Measurements from ENCODE around the gene VWA1.
"Not testable (repeated sequence)": the region's sequence is repeated elsewhere in the genome, so short reads cannot be mapped to it uniquely, and the experiment has no call there.

VWA1 gene

DNA sequence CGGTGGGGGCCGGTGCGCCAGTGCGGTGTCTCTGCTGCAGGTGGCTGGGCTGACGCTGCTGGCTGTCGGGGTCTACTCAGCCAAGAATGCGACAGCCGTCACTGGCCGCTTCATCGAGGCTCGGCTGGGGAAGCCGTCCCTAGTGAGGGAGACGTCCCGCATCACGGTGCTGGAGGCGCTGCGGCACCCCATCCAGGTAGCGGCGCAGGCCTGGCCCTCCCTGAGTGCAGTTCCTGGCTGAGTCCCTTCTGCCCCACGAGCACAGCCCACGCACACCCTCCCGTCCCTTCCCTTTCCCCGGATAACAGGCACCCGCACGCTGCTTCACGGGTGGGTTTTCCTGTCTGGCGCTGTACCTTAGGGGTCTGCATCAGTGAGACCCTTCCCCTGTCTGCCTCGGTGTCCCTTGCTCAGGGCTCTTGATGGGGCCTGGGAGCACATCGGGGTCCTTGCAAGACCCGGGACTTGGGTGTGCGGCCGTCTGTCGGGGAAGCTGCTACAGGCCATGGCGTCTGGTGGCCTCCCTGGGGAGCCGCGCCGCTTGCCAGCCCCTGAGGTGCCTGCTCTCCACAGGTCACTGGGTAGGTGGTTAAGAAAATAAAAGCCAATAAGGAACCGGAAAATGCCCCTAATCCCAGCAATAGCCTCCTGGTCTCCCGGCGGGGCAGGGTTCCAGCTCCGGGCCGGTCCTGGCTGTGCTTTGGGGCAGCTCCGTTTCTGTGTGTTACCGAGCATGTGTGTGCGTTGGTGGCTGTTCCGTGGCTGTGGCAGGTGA lies 49.7 kb downstream of the VWA1 start:
- not testable (repeated sequence) for DNase-seq (ENCODE audit: low read depth in 2 of 2)

- not testable (repeated sequence) for DNase-seq (ENCODE audit: low read depth in 2 of 2)
Measured at GRCh38 chr1:1485755-1486317, 50.3 kb downstream of the VWA1 start.

- no peak for DNase-seq (ENCODE audit: low read depth in 2 of 2)
Measured at GRCh38 chr1:1487701-1488100, 52.2 kb downstream of the VWA1 start.

- no peak for DNase-seq (ENCODE audit: low read depth in 2 of 2)
Measured at GRCh38 chr1:1489231-1489630, 53.7 kb downstream of the VWA1 start.

DNA sequence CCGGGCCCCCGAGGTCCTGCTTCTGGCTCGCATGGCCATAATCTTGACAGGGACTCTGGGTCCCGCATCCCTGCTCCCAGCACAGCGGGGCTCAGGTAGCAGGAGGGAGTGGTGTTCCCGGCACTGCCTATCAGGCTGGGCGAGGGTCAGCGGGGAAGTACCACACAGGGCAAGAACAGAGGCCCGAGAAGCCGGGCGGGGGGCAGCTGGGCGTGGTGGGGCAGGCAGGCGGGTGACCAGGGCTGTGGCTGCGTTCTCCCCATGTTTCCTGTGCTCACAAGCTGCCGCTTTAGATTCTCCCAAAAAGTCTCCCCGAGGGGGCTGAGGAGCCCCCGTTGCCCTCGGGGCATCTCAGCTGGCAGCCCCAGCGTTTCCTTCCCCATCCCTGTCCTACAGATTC lies 54.4 kb downstream of the VWA1 start:
- DNase-seq (ENCODE audit: low read depth in 2 of 2): no peak

- no peak for DNase-seq (ENCODE audit: low read depth in 2 of 2)
Measured at GRCh38 chr1:1490633-1491230, 55.2 kb downstream of the VWA1 start.

GRCh38 chr1:1491601-1492000 lies 56.1 kb downstream of the VWA1 start:
- DNase-seq (ENCODE audit: low read depth in 2 of 2): no peak

All from stimulated activated CD8-positive, alpha-beta memory T cell treated with anti-CD3 and anti-CD28 coated beads, Interleukin-7, amount 100 ng/mL, for 4 hours (primary cell).